KBM-7 (cell line): ENCODE results near the gene SLFN12.
A peak's percentile ranks its signal among the peaks of the same experiment; 100 is the strongest.
"Not testable (repeated sequence)": the region's sequence is repeated elsewhere in the genome, so short reads cannot be mapped to it uniquely, and the experiment has no call there.

ENCODE experiments used
- DNase-seq: peaks from one replicate; pipeline ENCODE4 v3.0.0-alpha.2; 2015
- in situ Hi-C: fragments of 300-500 bp; cut with MboI; formaldehyde crosslinking; loops from 2 replicates; pipeline ENCODE4 v1.14.3; 2020; ENCODE audit warnings: low sequenced_read_pairs, low pct_unique_long_range_greater_than_20kb, mixed read lengths

Gene SLFN12

GRCh38 chr17:35416659-35417058 is 15.6 kb downstream of the SLFN12 start:
- in situ Hi-C loops: no loop called here
- DNase-seq: no peak

- DNase-seq, in situ Hi-C loops: not testable (repeated sequence)
Measured at GRCh38 chr17:35414707-35415106, 17.6 kb downstream of the SLFN12 start.

GRCh38 chr17:35414247-35414646 is 18.1 kb downstream of the SLFN12 start:
- DNase-seq: no peak
- in situ Hi-C loops: no loop called here

GRCh38 chr17:35407531-35407930 is 24.8 kb downstream of the SLFN12 start:
- in situ Hi-C loops: no loop called here
- DNase-seq: no peak

- in situ Hi-C loops: no loop called here
- no peak for DNase-seq
Measured at GRCh38 chr17:35406568-35406967, 25.7 kb downstream of the SLFN12 start.

GRCh38 chr17:35404360-35404759 is 27.9 kb downstream of the SLFN12 start:
- no peak for DNase-seq
- in situ Hi-C loops: no loop called here

- in situ Hi-C loops: not testable (repeated sequence)
Measured at GRCh38 chr17:35393783-35394182, 38.5 kb downstream of the SLFN12 start.

GRCh38 chr17:35390663-35391062 is 41.6 kb downstream of the SLFN12 start:
- in situ Hi-C loops: no loop called here
- peak; percentile 45 for DNase-seq

More at GRCh38 chr17:35393783-35394182, 38.5 kb downstream of the SLFN12 start:
- DNase-seq: not testable (repeated sequence)

GRCh38 chr17:35390156-35390555 is 42.1 kb downstream of the SLFN12 start:
- in situ Hi-C loops: no loop called here
- DNase-seq: no peak

- DNase-seq: no peak
- in situ Hi-C loops: no loop called here
Measured at GRCh38 chr17:35387496-35387895, 44.8 kb downstream of the SLFN12 start.

- in situ Hi-C loops: no loop called here
Measured at GRCh38 chr17:35377706-35378105, 54.6 kb downstream of the SLFN12 start.

GRCh38 chr17:35377068-35377467 is 55.2 kb downstream of the SLFN12 start:
- no peak for DNase-seq
- in situ Hi-C loops: no loop called here

More at GRCh38 chr17:35377706-35378105, 54.6 kb downstream of the SLFN12 start:
- no peak for DNase-seq

GRCh38 chr17:35376245-35376644 is 56.1 kb downstream of the SLFN12 start:
- DNase-seq: peak; percentile 41
- in situ Hi-C loops: no loop called here

- no peak for DNase-seq
- in situ Hi-C loops: loop anchor here (25.0 kb wide), 1 partner anchor 162 kb away; the partner anchor contains the start of gene SLFN12L
Measured at GRCh38 chr17:35374766-35375344, 57.4 kb downstream of the SLFN12 start.

- peak; percentile 72 for DNase-seq
- in situ Hi-C loops: loop anchor here (25.0 kb wide), 1 partner anchor 163 kb away; the partner anchor contains the start of gene SLFN12L
Measured at GRCh38 chr17:35373984-35374765, 58.1 kb downstream of the SLFN12 start.

- in situ Hi-C loops: loop anchor here (25.0 kb wide), 1 partner anchor 164 kb away; the partner anchor contains the start of gene SLFN12L
- peak; percentile 88 for DNase-seq
Measured at GRCh38 chr17:35373534-35373983, 58.7 kb downstream of the SLFN12 start, which contains the start of gene SLFN11. SLFN11 (minus strand) TSS chr17:35373621; CDS start chr17:35363807, 9,814 bp downstream.

GRCh38 chr17:35372846-35373533 is 59.3 kb downstream of the SLFN12 start:
- in situ Hi-C loops: loop anchor here (25.0 kb wide), 1 partner anchor 164 kb away; the partner anchor contains the start of gene SLFN12L
- DNase-seq: peak; percentile 52

GRCh38 chr17:35371934-35372333 is 60.4 kb downstream of the SLFN12 start:
- in situ Hi-C loops: loop anchor here (25.0 kb wide), 1 partner anchor 165 kb away; the partner anchor contains the start of gene SLFN12L
- DNase-seq: no peak

GRCh38 chr17:35368081-35368830 is 64.0 kb downstream of the SLFN12 start:
- in situ Hi-C loops: loop anchor here (25.0 kb wide), 1 partner anchor 169 kb away; the partner anchor contains the start of gene SLFN12L
- DNase-seq: peak; percentile 98
